Fibroblast of pulmonary artery (primary cell): Measurements from ENCODE around the gene IL25.

Source experiments
- DNase-seq: peaks from one replicate; pipeline ENCODE4 v3.0.0-alpha.2; 2010; ENCODE audit warnings: low read depth
- H3K4me3 ChIP-seq: replicated peaks from 2 replicates; pipeline ENCODE4 v1.5.1; 2011; ENCODE audit warnings: low read depth, mild to moderate bottlenecking, control low read depth, low read length, moderate library complexity
- CTCF ChIP-seq: IDR thresholded peaks from 2 replicates; pipeline ENCODE4 v1.5.1; 2011; ENCODE audit warnings: mild to moderate bottlenecking, control low read depth, low read length, inconsistent platforms; ENCODE audit errors: missing control alignments

IL25 gene

GRCh38 chr14:23376482-23377197 lies 4.0 kb downstream of the IL25 start, which contains the start of gene CMTM5:
CMTM5 (plus strand) TSS chr14:23377046; CDS start chr14:23377252, 206 bp downstream.
- DNase-seq = no peak
- TF ChIP-seq CTCF = no peak
- no peak within 1 kb of the TSS for H3K4me3 ChIP-seq

GRCh38 chr14:23377198-23377550 lies 4.6 kb downstream of the IL25 start:
- no peak for DNase-seq
- H3K4me3 ChIP-seq = no peak overlapping the region
- TF ChIP-seq CTCF = no peak

- no peak for DNase-seq
- no peak for TF ChIP-seq CTCF
- no peak overlapping the region for H3K4me3 ChIP-seq
These were observed 5.3 kb downstream of the IL25 start for GRCh38 chr14:23377573-23378563.

- no peak for DNase-seq
- H3K4me3 ChIP-seq = no peak overlapping the region
- TF ChIP-seq CTCF = no peak
These were observed 6.1 kb downstream of the IL25 start for GRCh38 chr14:23378612-23379220.

- no peak overlapping the region for H3K4me3 ChIP-seq
- peak; percentile 99 for TF ChIP-seq CTCF
- peak; percentile 38 for DNase-seq
These were observed 7.0 kb downstream of the IL25 start for GRCh38 chr14:23379366-23380196.

GRCh38 chr14:23380197-23380914 lies 7.7 kb downstream of the IL25 start:
- DNase-seq = no peak
- TF ChIP-seq CTCF = no peak
- no peak overlapping the region for H3K4me3 ChIP-seq
